ENCODE data around the gene FGF22. TPM values are rescaled to one million over a fixed set of nuclear protein-coding genes. Genes with fewer than 3 reads are reported as not detected.

Gene FGF22
- polyA plus RNA-seq, 2 of the 4 experiments (the other 2 are of a cell fraction), result 0.13 to 1.0 TPM

DNA sequence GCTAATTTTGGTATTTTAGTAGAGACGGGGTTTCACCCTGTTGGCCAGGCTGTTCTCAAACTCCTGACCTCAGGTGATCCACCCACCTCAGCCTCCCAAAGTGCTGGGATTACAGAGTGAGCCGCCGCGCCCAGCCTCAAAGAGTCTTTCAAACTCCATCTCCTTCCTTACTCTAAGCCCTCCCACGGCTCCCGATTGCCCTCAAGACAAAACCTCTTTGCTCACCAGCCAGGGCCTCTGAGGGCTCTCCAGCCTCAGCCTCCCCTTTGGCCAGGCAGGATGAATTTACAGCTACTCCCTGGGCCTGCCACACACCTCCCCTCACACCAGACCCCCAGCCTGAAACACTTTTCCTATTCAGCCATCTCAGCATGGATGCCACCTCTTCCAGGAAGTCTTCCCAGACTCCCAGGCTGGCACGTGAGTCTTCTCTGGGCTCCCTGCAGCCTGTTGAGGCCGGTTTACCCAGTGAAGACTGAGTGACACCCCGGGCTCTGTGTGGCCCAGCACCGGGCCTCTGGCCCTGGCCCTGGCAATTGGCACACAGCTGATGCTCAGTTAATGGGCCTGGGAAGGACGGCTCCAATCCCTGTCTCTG, 48.0 kb downstream of the FGF22 start:
- ATAC-seq (peak in 1 of 2 experiments; percentile 5; a peak in 2 of 6 replicates), DNase-seq (ENCODE audit: low read depth in 1 of 2, low spot score in 1 of 2) (no peak), FAIRE-seq (no peak)
- no peak overlapping the region for H3K4me3 ChIP-seq
- TF ChIP-seq CHD2 (IDR thresholded peaks at IDR 0.05; ENCODE audit: low read length, partially characterized antibody), result no peak
- peak; percentile 94 for TF ChIP-seq ZFP36 (IDR thresholded peaks at IDR 0.05; ENCODE audit: borderline replicate concordance, partially characterized antibody)
- TF ChIP-seq, protein P1, sequence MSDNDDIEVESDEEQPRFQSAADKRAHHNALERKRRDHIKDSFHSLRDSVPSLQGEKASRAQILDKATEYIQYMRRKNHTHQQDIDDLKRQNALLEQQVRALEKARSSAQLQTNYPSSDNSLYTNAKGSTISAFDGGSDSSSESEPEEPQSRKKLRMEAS (IDR thresholded peaks at IDR 0.05), result no peak
- TF ChIP-seq JUNB (IDR thresholded peaks at IDR 0.05), result no peak
- H3K27ac ChIP-seq, result peak overlapping the region in 1 of 2 experiments; percentile 72; a peak in 3 of 6 replicates
- H3K9me3 ChIP-seq, result no peaks in the 10 kb centered on the region
- peaks cover 10% of the 10 kb centered on the region; the same call in 2 of the 3 replicates for H3K4me1 ChIP-seq
- peak overlapping the region; percentile 59 for H3K4me2 ChIP-seq
- CTCF ChIA-PET, result interaction anchor here (0.7 to 3.0 kb wide), 5 partner anchors 12 to 103 kb away, joined by 3 to 17 read pairs (median 3); no protein-coding TSS in a partner anchor
- POLR2A ChIA-PET, result interaction anchor here (0.6 kb wide), 1 partner anchor 40 kb away, joined by 3 read pairs; no protein-coding TSS in a partner anchor
- 92% methylated on average over 7 of the region's 11 CpGs for WGBS (ENCODE audit: missing lambda C conversion rate)

- no peak for FAIRE-seq
- ChIA-PET POLR2A (interaction anchor here (0.6 kb wide), 2 partner anchors 40 to 64 kb away, joined by 3 read pairs; no protein-coding TSS in a partner anchor), CTCF (interaction anchor here (0.7 to 3.0 kb wide), 3 partner anchors 46 to 104 kb away, joined by 3 to 17 read pairs (median 4); no protein-coding TSS in a partner anchor)
- 9% methylated on average over 12 of the region's 15 CpGs for WGBS (ENCODE audit: missing lambda C conversion rate)
- H3K9me3 ChIP-seq, result no peaks in the 10 kb centered on the region
- H3K4me3 ChIP-seq, result no peak overlapping the region
- peaks cover 10% of the 10 kb centered on the region; the same call in 2 of the 3 replicates for H3K4me1 ChIP-seq
- peak overlapping the region; percentile 59 for H3K4me2 ChIP-seq
- peak overlapping the region; percentile 27 to 72; a peak in 3 of 6 replicates for H3K27ac ChIP-seq
- ATAC-seq, result peak in 1 of 2 experiments; percentile 13; a peak in 1 of 6 replicates
- DNase-seq (ENCODE audit: low read depth in 1 of 2, low spot score in 1 of 2), result no peak
- TF ChIP-seq CBX8 (IDR thresholded peaks at IDR 0.05) (no peak), PBX3 (IDR thresholded peaks at IDR 0.05) (no peak), FOXS1 (CRISPR knock-in tag; IDR thresholded peaks at IDR 0.05) (no peak), TP53 (CRISPR knock-in tag; IDR thresholded peaks at IDR 0.05) (no peak), EHMT2 (IDR thresholded peaks at IDR 0.05; ENCODE audit: low read depth) (no peak), HMGXB4 (CRISPR knock-in tag; IDR thresholded peaks at IDR 0.05; ENCODE audit: borderline replicate concordance) (no peak), CEBPB (IDR thresholded peaks at IDR 0.05) (peak; percentile 51 to 81; a peak in 3 of 4 replicates), NFE2L2 (conservative IDR thresholded peaks at IDR 0.05; ENCODE audit: low read length) (no peak), MAZ (IDR thresholded peaks at IDR 0.05; ENCODE audit: borderline replicate concordance, low read depth, low read length) (no peak), CBX2 (IDR thresholded peaks at IDR 0.05; ENCODE audit: borderline replicate concordance, low read depth) (no peak), HES2 (IDR thresholded peaks at IDR 0.05) (no peak), HOXB13 (CRISPR knock-in tag; IDR thresholded peaks at IDR 0.05; ENCODE audit: low read depth) (no peak), BHLHE40 (IDR thresholded peaks at IDR 0.05; ENCODE audit: low read depth, low read length) (no peak), HOXA7 (CRISPR knock-in tag; IDR thresholded peaks at IDR 0.05) (no peak)
- TF ChIP-seq, protein P1 (IDR thresholded peaks at IDR 0.05), result 0 out of 2 replicates have a peak, but pooled peaks have one; percentile 19
- TF ChIP-seq, protein P2, sequence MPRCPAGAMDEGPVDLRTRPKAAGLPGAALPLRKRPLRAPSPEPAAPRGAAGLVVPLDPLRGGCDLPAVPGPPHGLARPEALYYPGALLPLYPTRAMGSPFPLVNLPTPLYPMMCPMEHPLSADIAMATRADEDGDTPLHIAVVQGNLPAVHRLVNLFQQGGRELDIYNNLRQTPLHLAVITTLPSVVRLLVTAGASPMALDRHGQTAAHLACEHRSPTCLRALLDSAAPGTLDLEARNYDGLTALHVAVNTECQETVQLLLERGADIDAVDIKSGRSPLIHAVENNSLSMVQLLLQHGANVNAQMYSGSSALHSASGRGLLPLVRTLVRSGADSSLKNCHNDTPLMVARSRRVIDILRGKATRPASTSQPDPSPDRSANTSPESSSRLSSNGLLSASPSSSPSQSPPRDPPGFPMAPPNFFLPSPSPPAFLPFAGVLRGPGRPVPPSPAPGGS (IDR thresholded peaks at IDR 0.05), result no peak
Measured at GRCh38 chr19:688214-688613, 48.5 kb downstream of the FGF22 start.
